T-helper 2 cell treated with Interferon-gamma antibody and Interleukin-4, amounts not matched to agents 100 ng/mL and 5 ng/mL, for 36 hours (primary cell): Measurements from ENCODE around the gene UBE3B. TPM values are rescaled to one million over a fixed set of nuclear protein-coding genes. Genes with fewer than 3 reads are reported as not detected.

ENCODE experiments used
- intact Hi-C: fragments of 100-400 bp; cut with micrococcal nuclease; formaldehyde crosslinking; loops from one replicate; pipeline ENCODE4 v1.15.1; 2023
- total RNA-seq: library from RNA; stranded (reverse); gene quantifications from 2 replicates; pipeline ENCODE4 v1.2.3, GENCODE V29; 2022

UBE3B gene
- total RNA-seq, 1 donor from 2014 or later: 30.2 TPM

DNA sequence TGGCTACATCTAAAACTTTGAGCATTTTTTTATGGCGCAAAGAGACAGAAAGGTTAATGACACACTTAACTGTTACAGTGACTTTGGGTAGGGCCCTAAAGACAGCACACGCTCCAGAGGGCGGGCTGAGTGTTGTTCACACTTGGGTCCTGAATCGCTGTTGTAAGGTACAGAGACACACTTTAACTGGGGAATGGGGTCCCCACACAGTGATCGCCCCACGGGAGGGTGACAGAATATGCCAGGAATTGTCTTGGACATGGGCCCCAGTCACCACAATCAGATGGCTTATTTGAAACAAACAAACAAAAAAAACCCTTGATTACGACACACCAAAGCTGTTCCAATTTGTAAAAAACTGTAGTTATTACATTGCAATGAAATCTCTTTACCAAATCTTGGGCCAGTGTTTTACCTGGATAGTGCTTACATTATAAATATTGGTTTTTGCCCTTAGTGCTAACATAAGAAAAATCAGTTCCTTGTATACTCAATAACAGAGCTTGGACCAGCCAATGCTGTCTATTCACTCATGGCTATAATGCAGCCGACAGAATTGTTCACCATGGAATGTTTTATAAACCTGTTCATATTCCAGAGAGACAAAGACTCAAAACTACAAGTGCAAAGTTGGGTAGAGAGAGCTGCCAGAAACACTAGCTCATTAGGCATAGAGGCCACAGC is 28.6 kb upstream of the UBE3B start:
- intact Hi-C loops: no loop called here

DNA sequence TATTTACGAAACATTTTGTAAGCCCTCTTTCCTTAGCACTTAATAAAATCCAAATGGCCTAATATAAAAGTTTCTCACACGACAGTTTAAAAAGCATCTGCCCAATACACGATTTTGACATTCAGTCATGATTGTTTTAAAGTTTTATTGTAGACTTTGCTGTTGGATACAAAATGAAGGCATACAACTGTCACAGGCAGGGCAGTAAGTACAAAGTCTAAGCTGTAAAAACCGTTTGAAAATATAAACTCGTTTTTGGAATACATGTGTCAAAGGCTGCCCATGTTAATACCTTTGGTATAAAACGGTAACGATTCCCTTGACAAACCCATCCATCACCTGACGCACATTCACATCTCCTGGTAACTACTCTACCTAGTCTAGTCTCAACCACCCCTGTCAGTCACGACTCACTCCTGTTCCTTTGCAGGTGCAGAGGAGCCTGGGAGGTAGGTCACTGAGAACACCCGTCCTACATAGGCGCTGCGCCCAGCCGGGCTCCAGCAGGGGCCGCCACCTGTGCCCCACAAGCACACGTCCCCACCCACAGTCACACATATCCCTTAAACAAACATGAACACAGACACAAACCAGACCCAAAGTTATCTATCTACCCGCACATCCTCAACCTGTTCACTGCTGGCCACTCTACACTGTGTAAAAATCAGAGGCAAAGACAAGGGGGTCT is 27.4 kb upstream of the UBE3B start:
- intact Hi-C loops: no loop called here

DNA sequence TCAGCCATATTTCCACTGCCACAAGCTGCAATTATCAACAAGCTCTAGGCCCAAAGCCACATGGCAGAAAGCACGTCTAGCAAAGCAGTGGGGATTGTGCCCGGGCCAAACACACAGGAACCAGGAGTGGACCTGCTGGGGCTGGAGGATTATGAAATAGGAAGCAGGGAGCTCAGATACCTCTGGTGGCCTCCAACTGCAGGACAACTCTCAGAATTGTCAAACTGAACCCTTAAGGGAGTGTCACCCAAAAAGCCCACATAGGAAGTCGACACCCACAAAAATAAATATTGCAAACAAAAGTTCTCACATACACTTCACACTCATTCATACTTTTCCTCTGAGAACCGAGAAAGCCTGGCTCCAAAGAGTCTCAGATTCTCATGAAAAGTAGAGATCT is 26.5 kb upstream of the UBE3B start:
- intact Hi-C loops: no loop called here

DNA sequence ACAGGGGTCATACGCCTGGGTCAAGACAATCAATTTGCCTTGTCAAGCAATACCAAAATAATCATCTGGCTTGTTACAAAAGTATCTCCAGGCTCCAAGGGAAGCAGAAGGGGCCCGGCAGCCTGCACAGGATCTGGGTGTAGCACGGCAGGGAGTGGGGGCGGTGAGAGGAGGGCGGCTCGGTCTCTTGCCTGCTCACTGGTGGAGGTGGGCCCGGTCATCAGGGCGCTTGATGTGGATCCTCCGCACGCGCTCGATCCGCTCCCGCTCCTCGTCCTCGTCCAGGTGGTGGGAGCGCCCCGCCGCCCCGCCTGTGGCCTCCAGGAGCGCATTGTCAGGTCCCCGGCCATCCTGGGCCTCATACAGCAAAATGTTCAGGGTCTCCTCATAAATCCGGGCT is 26.0 kb upstream of the UBE3B start:
- intact Hi-C loops: no loop called here

DNA sequence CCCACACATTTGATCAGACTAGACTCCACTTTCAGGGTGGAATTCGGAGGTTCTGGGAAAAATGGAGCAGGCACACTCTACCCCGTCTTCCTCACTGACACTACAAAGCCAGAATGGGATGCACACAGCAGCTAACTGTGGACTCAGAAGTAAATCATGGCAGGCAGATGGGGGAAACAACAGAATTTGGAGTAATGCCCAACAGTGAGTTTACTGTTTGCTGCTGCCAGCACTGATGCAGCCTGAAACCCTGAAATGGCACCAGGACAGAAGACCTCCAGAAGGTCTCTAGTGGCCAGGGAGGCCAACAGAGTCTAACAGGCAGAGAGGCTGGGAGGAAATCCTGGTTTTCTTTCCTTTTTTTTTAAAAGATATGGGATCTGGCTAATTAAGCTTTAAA is 24.9 kb upstream of the UBE3B start:
- intact Hi-C loops: no loop called here

DNA sequence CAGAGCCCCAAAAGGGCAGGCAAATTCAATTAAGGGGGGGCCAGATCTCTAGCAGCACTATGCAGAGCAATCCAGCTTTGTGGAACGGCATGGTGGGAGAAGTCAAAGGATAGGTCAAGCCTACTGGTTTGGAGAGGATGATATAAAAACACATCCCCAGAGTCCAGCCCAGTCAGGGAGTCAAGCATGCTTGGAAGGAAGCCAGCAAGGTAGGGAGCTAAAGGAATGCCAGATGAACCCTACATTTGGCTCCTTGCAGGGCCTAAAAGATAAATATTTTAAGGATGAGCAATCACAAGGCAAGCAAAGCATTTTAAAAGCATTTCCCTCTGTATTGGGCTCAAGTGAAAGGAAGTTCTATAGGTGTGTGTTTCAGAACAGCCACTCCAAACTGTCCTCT is 21.7 kb upstream of the UBE3B start:
- intact Hi-C loops: no loop called here

DNA sequence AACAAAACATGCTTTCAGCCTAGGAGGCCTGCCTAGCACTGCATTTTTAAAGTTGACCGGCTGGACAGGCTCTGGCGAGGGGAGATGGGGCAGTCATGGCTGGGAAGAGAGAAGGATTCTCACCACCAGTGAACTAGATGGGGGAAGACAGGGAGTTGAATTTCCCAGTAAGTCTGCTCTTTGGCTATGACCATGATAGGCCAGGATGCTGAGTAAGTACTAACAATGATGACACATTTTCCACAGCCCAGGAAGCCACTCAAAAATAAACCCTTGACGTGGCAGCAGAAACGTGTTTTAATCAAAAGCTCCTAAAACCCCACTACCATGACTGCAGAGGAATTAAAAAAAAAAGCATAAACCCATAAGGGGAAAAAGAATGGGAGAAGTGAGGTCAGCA is 19.3 kb upstream of the UBE3B start:
- intact Hi-C loops: no loop called here

DNA sequence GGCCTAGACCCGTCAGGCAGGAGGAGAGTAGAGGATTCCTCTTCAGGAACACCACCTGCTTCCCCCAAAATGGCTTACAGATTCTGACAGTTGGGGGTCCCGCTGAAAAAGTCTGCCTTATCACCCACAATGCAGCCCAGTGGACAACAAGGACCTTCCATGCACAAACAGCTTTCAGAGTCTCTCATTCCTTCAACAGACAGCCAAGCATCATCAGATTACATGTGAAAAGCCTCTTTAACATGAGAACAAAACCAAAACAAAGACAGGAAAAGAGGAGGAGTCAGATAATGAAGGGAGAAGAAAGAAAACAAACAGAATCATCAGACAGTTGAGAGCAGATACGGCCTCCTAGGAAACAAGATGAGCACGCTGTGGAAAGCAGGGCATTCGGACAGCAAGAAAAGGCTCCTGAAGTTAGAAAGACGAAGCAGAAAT is 18.6 kb upstream of the UBE3B start:
- intact Hi-C loops: no loop called here

DNA sequence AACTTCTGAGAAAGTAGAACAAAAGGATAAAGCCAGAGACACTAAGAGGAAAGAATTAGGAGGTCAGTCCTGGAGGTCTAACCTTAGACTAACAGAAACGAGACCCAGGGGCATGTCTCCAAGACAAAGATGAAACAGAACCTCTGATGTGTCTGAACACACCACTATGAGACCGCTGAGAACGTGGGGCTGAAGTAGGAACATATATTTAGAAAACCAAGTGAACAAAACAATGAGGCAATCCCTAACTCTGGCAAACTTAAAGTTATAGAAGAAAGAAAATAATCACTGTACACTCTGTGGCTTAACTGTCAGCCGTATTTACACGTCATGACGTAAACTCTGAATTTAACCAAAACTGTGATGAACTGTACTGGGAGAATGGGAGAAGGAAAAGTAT is 18.2 kb upstream of the UBE3B start:
- intact Hi-C loops: no loop called here

DNA sequence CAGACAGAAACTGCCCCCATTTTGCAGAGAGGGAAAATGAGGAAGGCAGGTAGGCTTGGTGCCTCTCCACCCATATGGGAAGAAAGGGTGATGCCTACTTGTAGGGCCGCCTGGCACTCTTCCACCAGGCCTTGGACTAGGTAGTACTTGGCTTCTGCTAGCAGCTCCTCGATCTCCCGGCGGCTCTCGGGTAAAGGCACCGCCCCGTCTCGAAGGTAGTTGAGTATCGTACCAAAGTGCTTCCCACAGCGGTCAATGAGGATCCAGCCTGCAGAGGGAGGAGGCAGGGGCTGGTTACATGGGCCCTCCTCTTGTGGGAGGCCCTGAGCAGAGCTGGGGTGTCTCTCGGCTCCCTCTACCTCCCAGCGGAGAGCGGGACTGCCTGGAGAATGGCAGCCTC is 16.9 kb upstream of the UBE3B start:
- intact Hi-C loops: no loop called here

DNA sequence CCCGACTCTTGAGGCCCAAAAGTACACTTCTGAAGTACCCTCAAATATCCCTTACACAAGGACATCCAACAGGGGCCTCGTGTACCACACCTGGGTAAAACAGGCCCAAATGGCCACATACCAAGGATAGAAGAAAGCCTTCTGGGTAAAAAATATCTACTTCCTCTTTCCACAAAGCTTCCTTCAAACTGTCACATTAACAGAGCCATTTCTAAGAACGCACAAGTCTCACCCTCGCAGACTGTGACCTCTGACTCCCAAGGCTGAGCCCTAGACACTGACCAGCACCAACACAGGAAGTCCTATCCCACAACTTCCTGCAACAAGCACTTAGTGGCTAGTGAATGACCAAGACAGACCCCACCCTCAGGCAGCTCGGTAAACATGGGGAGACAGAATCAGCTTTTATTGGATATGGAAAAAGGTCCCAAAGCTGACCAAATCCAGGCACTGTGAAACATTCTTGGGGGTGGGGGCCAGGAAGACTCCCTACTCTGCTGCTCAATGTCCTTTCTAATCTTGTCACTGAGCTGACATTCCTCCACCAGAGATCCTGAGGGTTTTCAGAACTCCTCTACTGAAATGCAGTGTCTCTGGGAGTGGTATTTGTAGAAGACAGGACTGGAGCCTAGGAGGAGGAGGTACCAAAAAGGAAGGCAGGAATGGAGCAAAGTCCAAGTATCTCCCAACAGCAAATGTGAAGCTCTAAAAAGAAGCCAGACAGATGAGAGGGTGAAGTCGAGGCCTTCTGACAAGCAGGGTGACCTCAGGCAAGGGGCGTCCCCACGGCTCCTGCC is 16.2 kb upstream of the UBE3B start:
- intact Hi-C loops: no loop called here

DNA sequence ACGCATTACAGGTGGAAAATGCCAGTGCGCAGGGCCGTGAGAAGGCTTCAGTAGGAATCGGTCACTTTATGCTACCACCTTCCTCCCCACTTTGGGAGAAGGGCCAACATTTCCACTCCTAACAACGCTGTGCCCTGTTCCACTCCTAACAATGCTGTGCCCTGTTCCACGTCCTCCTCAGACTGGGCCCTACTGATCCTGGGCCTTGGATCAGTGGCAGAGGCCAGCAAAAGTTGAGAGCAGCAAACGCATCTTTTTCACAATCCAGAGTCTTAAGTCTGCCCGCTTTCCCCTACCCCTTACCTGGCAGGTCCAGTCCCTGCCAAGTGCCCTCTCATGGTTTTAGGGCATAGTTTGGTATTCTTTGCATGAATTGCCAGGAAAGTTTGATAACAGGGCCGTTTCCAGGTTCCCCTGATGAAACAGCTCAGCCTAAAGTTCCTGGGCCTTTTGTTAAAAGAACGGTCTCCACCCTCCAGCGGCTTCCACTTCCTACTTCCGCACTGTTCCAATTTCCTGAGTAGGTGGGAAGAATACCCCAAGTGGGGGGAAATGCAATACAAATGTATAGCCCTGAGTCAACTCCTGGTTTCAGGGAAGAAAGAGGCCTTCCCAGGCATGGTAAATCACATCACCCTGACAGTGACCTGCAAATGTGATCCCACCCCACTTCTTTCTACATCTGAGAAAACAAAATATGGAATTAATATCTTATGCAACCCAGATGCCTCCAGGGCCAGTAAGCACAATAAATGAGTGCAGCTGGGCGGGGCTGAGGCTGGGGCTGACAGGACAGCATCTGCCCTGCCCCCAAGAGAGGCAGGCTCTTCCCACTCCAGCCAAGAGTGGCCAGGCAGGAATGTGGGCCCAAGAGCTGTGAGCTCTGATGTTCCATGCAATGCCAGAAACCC is 15.3 kb upstream of the UBE3B start:
- intact Hi-C loops: no loop called here

DNA sequence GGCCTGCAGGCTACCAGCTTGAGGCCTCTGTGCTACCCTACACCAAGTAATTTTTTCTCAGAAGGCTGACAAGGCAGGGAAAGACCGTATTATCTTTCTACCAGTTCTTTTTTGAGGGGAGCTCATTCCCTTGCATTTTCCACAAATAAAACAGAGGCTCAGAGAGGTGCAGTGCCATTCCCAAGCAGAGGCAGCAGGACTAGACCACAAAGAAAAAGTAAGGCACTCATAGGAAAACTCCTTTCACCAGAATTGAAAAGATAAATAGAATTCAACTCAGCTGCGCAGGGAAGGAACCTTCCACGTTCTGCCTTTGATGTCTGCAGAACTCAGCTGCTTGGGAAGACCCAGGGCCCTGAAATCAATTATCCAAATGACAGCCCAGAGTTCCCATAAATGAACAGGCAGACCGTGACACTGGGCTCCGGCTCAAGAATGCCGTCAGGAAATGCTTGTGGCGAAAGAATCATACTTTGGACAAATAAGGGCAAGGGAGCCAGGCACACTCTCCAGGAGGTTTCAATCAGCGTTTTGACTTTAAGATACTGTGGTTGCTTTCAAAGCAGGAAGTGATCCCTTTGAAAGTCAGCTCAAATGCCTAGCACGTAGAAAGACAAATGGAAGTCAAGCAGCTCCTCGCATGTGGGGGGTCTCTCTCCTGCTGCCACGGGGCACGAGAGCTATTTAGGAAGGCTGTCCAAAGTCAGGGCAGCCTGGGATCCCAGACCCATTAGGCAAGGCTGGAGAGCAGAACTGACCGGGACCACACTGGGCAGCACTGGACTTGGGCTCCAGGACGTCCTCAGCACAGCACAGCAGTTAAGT is 14.4 kb upstream of the UBE3B start:
- intact Hi-C loops: no loop called here

DNA sequence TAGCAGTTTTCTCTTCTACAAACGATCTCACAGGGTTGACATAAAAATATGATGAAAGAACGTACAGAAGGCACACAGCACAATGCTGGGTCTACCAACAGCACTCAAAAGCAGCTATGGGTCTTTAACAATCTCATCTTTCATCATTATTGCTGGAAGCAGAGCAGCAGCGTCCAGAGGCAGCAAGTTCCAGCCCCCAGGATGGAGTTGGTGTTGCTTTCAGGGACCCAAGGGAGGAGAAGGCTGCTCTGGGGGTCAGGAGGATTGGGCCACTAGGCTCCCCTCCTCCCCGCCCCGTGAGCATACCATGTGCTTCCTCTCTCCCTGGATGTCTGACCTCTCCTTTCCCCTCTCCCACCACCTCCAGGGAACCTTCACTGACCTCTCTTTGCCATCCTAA is 13.7 kb upstream of the UBE3B start:
- intact Hi-C loops: no loop called here

DNA sequence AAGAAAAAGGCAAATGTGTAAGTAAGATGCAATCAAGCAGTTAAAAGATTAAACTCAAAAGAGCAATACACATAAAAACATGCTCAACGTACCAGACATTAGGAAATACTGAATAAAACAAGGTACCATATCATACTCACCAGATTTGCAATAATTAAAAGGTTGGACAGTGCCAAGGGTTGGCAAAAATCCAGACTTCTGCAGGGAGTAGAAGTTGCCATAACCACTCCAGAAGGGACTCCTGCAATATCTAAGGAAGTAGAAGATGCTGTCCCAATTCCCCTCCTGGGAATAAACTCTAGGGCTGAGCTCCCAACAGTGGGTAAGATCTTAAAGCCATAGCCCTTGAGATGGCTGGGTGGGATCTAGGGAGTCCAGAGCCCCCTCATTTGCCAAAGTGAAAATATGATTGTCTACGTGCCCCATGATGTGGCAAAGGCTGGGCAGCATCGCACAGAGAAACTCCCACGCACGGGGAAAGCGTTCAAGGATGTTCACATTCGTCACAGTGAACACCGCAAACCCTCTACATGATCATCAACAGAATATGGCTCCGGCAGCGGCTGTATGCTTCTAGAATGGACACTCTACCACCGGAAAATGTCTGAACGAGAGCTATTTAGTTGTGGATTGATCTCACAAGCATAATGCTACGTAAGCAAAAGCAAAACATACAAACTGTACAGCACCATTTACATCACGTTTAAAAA is 12.6 kb upstream of the UBE3B start:
- intact Hi-C loops: no loop called here

DNA sequence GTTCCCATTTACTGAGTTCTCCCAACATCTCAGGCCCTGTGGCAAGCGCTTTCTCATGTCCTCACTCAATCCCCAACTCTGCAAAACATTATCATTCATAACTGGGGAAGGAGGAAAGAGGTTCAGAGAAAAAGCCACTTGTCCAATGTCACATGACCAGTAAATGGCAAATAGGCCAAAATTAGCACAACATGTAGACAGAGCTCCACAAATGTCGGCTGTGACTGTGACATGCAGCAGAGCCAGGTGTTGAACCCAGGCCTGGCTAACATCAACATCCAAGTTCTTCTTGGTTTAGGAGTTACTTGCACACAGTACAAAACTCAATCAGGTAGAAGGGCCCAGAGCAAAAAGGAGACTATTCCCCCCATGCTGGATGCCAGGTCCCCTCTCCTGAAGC is 11.1 kb upstream of the UBE3B start:
- intact Hi-C loops: no loop called here

DNA sequence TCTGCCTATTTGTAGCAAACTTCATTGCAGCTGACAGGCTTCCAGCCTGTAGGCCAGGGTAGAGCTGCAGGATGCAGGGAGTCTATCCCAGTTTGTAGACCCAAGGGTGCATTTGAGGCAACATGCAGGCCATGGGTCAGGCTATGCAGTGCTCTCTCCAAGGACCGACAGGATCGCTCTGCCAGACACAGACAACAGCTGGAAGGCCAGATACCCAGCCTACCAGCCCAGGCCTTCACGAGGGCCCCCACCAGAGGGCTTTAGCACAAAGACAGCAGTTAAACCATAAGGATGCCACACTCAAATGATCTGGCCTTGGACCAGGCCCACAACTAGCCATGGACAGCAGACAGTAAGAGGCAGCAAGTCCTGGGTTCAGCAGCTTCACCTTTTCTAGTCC is 10.6 kb upstream of the UBE3B start:
- intact Hi-C loops: no loop called here

DNA sequence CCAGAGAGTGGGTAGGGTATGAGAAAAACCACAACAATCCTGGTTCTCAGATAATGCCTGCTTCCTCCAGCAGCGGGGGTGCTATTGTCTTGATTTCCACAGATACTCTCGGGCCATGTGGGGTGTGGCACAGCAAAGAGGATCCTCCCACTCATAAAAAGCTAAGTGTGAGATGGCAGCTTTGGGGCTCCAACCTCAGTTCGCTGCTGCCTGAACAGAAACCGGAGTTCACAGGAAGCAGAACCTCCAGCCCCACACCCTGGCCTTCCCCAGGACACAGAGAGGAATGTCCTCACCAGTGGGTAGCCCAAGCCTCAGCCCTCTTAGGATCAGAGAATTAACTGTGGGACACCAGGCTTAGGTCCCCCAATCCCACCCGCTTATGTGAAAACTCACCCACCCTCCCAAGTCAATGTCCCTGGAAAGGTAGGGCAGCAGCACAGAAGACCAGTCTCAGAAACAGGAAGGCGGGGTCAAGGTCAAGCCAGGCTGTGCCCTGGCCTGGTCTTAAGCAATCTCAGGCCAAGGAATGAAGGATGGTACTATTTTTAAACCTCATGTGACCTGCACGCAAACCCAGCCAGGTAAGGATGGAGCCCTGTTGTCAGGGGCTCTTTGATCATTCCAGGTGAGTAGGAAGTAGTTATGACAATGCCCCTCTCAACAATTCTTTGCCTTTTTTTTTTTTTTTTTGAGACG is 9.3 kb upstream of the UBE3B start:
- intact Hi-C loops: no loop called here

DNA sequence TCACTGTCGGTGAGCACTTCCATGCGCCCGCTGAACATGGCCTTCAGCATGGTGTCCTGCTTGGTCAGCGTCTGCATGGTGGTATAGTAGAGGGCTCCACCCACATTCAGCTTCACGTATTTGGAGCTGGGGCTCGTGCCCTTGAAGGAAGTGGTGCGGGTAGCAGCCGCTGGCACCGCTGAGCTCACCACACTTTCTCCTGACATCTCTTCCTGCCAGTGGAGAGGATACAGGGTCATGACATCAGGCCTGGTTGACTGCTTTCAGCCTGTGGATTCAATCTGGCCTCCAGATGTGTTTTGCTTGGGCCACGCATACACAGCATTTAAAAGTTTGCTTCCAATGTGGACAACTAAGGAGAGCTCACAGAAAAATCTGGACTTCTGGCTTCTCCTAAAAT is 7.9 kb upstream of the UBE3B start:
- intact Hi-C loops: no loop called here
